Esophagus squamous epithelium (tissue), 4 donors: ENCODE results near the gene SP4.
"Not testable (repeated sequence)": the region's sequence is repeated elsewhere in the genome, so short reads cannot be mapped to it uniquely, and the experiment has no call there.

ENCODE experiments used
- POLR2A ChIP-seq, 4 donors: fragments of 450-650 bp; IDR thresholded peaks; one replicate each; pipeline ENCODE4 v1.6.1; 2017; ENCODE audit warnings: antibody characterized with exemption in 4 of 4, mild to moderate bottlenecking in 4 of 4, moderate library complexity in 3 of 4
- TF ChIP-seq, protein P1 (sequence below), 6 experiments: fragments of 450-650 bp in 4 of 6; fragments of 200-600 bp in 2 of 6; sonication (generic) in 2 of 6; IDR thresholded peaks; one replicate each; pipeline ENCODE4 v1.5.1; 2016 to 2019; ENCODE audit warnings: antibody characterized with exemption in 6 of 6, mild to moderate bottlenecking in 4 of 6, moderate library complexity in 4 of 6

DNA sequence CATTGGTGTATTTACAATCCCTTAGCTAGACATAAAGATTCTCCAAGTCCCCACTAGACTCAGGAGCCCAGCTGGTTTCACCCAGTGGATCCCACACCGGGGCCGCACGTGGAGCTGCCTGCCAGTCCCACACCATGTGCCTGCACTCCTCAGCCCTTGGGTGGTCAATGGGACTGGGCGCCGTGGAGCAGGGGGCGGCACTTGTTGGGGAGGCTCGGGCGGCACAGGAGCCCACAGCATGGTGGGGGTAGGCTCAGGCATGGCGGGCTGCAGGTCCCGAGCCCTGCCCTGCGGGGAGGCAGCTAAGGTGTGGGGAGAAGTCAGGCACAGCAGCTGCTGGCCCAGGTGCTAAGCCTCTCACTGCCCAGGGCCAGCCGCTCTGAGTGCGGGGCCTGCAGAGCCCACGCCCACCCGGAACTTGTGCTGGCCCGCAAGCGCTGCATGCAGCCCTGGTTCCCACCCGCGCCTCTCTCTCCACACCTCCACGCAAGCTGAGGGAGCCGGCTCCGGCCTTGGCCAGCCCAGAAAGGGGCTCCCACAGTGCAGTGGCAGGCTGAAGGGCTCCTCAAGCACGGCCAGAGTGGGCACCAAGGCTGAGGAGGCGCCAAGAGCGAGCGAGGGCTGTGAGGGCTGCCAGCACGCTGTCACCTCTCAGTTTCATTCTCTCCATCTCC is 108.7 kb downstream of the SP4 start:
- TF ChIP-seq, protein P1, sequence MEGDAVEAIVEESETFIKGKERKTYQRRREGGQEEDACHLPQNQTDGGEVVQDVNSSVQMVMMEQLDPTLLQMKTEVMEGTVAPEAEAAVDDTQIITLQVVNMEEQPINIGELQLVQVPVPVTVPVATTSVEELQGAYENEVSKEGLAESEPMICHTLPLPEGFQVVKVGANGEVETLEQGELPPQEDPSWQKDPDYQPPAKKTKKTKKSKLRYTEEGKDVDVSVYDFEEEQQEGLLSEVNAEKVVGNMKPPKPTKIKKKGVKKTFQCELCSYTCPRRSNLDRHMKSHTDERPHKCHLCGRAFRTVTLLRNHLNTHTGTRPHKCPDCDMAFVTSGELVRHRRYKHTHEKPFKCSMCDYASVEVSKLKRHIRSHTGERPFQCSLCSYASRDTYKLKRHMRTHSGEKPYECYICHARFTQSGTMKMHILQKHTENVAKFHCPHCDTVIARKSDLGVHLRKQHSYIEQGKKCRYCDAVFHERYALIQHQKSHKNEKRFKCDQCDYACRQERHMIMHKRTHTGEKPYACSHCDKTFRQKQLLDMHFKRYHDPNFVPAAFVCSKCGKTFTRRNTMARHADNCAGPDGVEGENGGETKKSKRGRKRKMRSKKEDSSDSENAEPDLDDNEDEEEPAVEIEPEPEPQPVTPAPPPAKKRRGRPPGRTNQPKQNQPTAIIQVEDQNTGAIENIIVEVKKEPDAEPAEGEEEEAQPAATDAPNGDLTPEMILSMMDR (IDR thresholded peaks at IDR 0.05), result not testable (repeated sequence)
- not testable (repeated sequence) for TF ChIP-seq POLR2A (IDR thresholded peaks at IDR 0.05)
